Measurements from ENCODE around the gene FRY. TPM values are rescaled to one million over a fixed set of nuclear protein-coding genes. Genes with fewer than 3 reads are reported as not detected.

Gene FRY
- total RNA-seq, 2 donors from 2014 or later: 122 to 165 TPM

- Histone ChIP-seq H3K4me1 (ENCODE audit: control insufficient read depth in 1 of 2, low read depth in 2 of 2) (peaks cover 21 to 64% of the 10 kb centered on the region in 2 donors), H3K4me3 (no peak overlapping the region), H3K36me3 (no peaks in the 10 kb centered on the region), H3K27ac (peak overlapping the region; percentile 6 to 68), H3K27me3 (replicated peaks; ENCODE audit: insufficient read depth) (no peaks in the 10 kb centered on the region), H3K9me3 (no peaks in the 10 kb centered on the region)
- TF ChIP-seq, protein P1, sequence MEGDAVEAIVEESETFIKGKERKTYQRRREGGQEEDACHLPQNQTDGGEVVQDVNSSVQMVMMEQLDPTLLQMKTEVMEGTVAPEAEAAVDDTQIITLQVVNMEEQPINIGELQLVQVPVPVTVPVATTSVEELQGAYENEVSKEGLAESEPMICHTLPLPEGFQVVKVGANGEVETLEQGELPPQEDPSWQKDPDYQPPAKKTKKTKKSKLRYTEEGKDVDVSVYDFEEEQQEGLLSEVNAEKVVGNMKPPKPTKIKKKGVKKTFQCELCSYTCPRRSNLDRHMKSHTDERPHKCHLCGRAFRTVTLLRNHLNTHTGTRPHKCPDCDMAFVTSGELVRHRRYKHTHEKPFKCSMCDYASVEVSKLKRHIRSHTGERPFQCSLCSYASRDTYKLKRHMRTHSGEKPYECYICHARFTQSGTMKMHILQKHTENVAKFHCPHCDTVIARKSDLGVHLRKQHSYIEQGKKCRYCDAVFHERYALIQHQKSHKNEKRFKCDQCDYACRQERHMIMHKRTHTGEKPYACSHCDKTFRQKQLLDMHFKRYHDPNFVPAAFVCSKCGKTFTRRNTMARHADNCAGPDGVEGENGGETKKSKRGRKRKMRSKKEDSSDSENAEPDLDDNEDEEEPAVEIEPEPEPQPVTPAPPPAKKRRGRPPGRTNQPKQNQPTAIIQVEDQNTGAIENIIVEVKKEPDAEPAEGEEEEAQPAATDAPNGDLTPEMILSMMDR (IDR thresholded peaks at IDR 0.05): no peak
- DNase-seq (ENCODE audit: low spot score) (no peak), ATAC-seq (ENCODE audit: insufficient number of reproducible peaks, low FRiP score, low read depth) (no peak)
Measured at GRCh38 chr13:32115066-32115465, 83.5 kb downstream of the FRY start.

DNA sequence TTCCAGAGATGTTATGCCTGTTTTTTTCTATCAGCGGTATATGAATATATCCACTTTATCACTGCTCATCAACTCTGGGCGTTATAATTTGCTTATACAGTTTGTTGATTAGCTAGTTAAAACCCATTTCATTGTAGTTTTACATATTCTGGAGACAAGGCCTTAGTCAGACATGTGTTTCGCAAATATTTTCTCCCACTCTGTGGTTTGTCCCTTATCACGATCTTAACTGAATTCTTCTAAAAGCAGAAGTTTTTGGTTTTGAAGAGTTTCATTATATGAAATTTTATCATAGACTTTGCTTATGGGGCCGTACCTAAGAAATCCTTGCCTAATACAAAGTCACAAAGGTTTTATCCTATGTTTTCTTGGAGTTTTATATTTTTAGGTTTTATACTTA lies 84.6 kb downstream of the FRY start:
- TF ChIP-seq, protein P1 (IDR thresholded peaks at IDR 0.05): no peak
- H3K4me3 ChIP-seq: no peak overlapping the region
- H3K27me3 ChIP-seq (replicated peaks; ENCODE audit: insufficient read depth): no peaks in the 10 kb centered on the region
- H3K27ac ChIP-seq: peak overlapping the region in 1 of 2 donors; percentile 51
- no peaks in the 10 kb centered on the region for H3K36me3 ChIP-seq
- peaks cover 21 to 68% of the 10 kb centered on the region in 2 donors for H3K4me1 ChIP-seq (ENCODE audit: control insufficient read depth in 1 of 2, low read depth in 2 of 2)
- no peaks in the 10 kb centered on the region for H3K9me3 ChIP-seq
- DNase-seq (ENCODE audit: low spot score) (no peak), ATAC-seq (ENCODE audit: insufficient number of reproducible peaks, low FRiP score, low read depth) (no peak)

GRCh38 chr13:32117001-32117400 lies 85.4 kb downstream of the FRY start:
- Histone ChIP-seq H3K27me3 (replicated peaks; ENCODE audit: insufficient read depth) (no peaks in the 10 kb centered on the region), H3K9me3 (no peaks in the 10 kb centered on the region), H3K36me3 (no peaks in the 10 kb centered on the region), H3K4me3 (no peak overlapping the region), H3K4me1 (ENCODE audit: control insufficient read depth in 1 of 2, low read depth in 2 of 2) (peaks cover 21 to 63% of the 10 kb centered on the region in 2 donors), H3K27ac (peak overlapping the region; percentile 15 to 51)
- no peak for DNase-seq (ENCODE audit: low spot score)
- TF ChIP-seq, protein P1 (IDR thresholded peaks at IDR 0.05): no peak
- ATAC-seq (ENCODE audit: insufficient number of reproducible peaks, low FRiP score, low read depth): no peak

- H3K9me3 ChIP-seq: peaks cover 4% of the 10 kb centered on the region
- ATAC-seq (ENCODE audit: insufficient number of reproducible peaks, low FRiP score, low read depth): peak; percentile 94
- H3K27ac ChIP-seq: peak overlapping the region; percentile 15 to 51
- DNase-seq (ENCODE audit: low spot score): peak; percentile 9
- H3K4me3 ChIP-seq: no peak overlapping the region
- peaks cover 21 to 60% of the 10 kb centered on the region in 2 donors for H3K4me1 ChIP-seq (ENCODE audit: control insufficient read depth in 1 of 2, low read depth in 2 of 2)
- no peaks in the 10 kb centered on the region for H3K27me3 ChIP-seq (replicated peaks; ENCODE audit: insufficient read depth)
- TF ChIP-seq, protein P1 (IDR thresholded peaks at IDR 0.05): no peak
- H3K36me3 ChIP-seq: no peaks in the 10 kb centered on the region
Measured at GRCh38 chr13:32117701-32118100, 86.1 kb downstream of the FRY start.

GRCh38 chr13:32121316-32121715 lies 89.7 kb downstream of the FRY start:
- H3K9me3 ChIP-seq: peaks cover 4% of the 10 kb centered on the region
- H3K27me3 ChIP-seq (replicated peaks; ENCODE audit: insufficient read depth): no peaks in the 10 kb centered on the region
- TF ChIP-seq, protein P1 (IDR thresholded peaks at IDR 0.05): no peak
- no peak overlapping the region for H3K27ac ChIP-seq
- no peaks in the 10 kb centered on the region for H3K36me3 ChIP-seq
- H3K4me1 ChIP-seq (ENCODE audit: control insufficient read depth in 1 of 2, low read depth in 2 of 2): peaks cover 23 to 55% of the 10 kb centered on the region in 2 donors
- ATAC-seq (ENCODE audit: insufficient number of reproducible peaks, low FRiP score, low read depth) (no peak), DNase-seq (ENCODE audit: low spot score) (no peak)
- H3K4me3 ChIP-seq: no peak overlapping the region
